ENCODE data around the gene SVBP.

SVBP gene

GRCh38 chr1:42777852-42778251, 39.3 kb downstream of the SVBP start:
- peak; percentile 92 for ATAC-seq

GRCh38 chr1:42776502-42776901, 40.7 kb downstream of the SVBP start:
- TF ChIP-seq CSDC2 (CRISPR knock-in tag; IDR thresholded peaks at IDR 0.05) (no peak), ISL1 (CRISPR knock-in tag; IDR thresholded peaks at IDR 0.05) (no peak), POU6F1 (CRISPR knock-in tag; IDR thresholded peaks at IDR 0.05; ENCODE audit: borderline replicate concordance, low read depth) (no peak), OSR1 (CRISPR knock-in tag; IDR thresholded peaks at IDR 0.05) (no peak), CSRNP3 (CRISPR knock-in tag; IDR thresholded peaks at IDR 0.05) (no peak)
- ATAC-seq = no peak

More at GRCh38 chr1:42777852-42778251, 39.3 kb downstream of the SVBP start:
- TF ChIP-seq ZNF8 (CRISPR knock-in tag; IDR thresholded peaks at IDR 0.05) = no peak
- TF ChIP-seq CSRNP3 (CRISPR knock-in tag; IDR thresholded peaks at IDR 0.05) = no peak
- TF ChIP-seq ZFP3 (CRISPR knock-in tag; IDR thresholded peaks at IDR 0.05) = no peak
- no peak for TF ChIP-seq GLIS3 (CRISPR knock-in tag; IDR thresholded peaks at IDR 0.05)
- TF ChIP-seq PPARA (CRISPR knock-in tag; IDR thresholded peaks at IDR 0.05; ENCODE audit: borderline replicate concordance) = no peak
- TF ChIP-seq TOX (CRISPR knock-in tag; IDR thresholded peaks at IDR 0.05; ENCODE audit: borderline replicate concordance) = no peak

GRCh38 chr1:42774928-42775526, 42.2 kb downstream of the SVBP start:
- no peak for TF ChIP-seq TOX (CRISPR knock-in tag; IDR thresholded peaks at IDR 0.05; ENCODE audit: borderline replicate concordance)
- no peak for TF ChIP-seq CSDC2 (CRISPR knock-in tag; IDR thresholded peaks at IDR 0.05)
- TF ChIP-seq ZFP3 (CRISPR knock-in tag; IDR thresholded peaks at IDR 0.05) = no peak
- TF ChIP-seq GLIS3 (CRISPR knock-in tag; IDR thresholded peaks at IDR 0.05) = no peak
- no peak for TF ChIP-seq ESRRG (CRISPR knock-in tag; IDR thresholded peaks at IDR 0.05)
- TF ChIP-seq ZC3H10 (CRISPR knock-in tag; IDR thresholded peaks at IDR 0.05) = no peak
- no peak for TF ChIP-seq ZFP30 (CRISPR knock-in tag; IDR thresholded peaks at IDR 0.05)
- TF ChIP-seq TSHZ2 (CRISPR knock-in tag; IDR thresholded peaks at IDR 0.05) = no peak
- no peak for TF ChIP-seq OSR1 (CRISPR knock-in tag; IDR thresholded peaks at IDR 0.05)
- TF ChIP-seq ZNF8 (CRISPR knock-in tag; IDR thresholded peaks at IDR 0.05) = no peak
- no peak for ATAC-seq

GRCh38 chr1:42773420-42773819, 43.8 kb downstream of the SVBP start:
- ATAC-seq = no peak
- TF ChIP-seq TCF4 (CRISPR knock-in tag; IDR thresholded peaks at IDR 0.05; ENCODE audit: borderline replicate concordance) (no peak), ZC3H10 (CRISPR knock-in tag; IDR thresholded peaks at IDR 0.05) (no peak), OSR1 (CRISPR knock-in tag; IDR thresholded peaks at IDR 0.05) (no peak), CSRNP3 (CRISPR knock-in tag; IDR thresholded peaks at IDR 0.05) (no peak), BACH2 (CRISPR knock-in tag; IDR thresholded peaks at IDR 0.05; ENCODE audit: borderline replicate concordance) (no peak), PPARA (CRISPR knock-in tag; IDR thresholded peaks at IDR 0.05; ENCODE audit: borderline replicate concordance) (no peak), ZNF565 (CRISPR knock-in tag; conservative IDR thresholded peaks at IDR 0.05; ENCODE audit: low read depth) (no peak), ESRRG (CRISPR knock-in tag; IDR thresholded peaks at IDR 0.05) (no peak), GLIS3 (CRISPR knock-in tag; IDR thresholded peaks at IDR 0.05) (no peak), ZNF70 (CRISPR knock-in tag; IDR thresholded peaks at IDR 0.05) (no peak), PATZ1 (CRISPR knock-in tag; IDR thresholded peaks at IDR 0.05; ENCODE audit: borderline replicate concordance) (no peak), TSHZ2 (CRISPR knock-in tag; IDR thresholded peaks at IDR 0.05) (no peak)
